A549 (cell line): ENCODE data around the gene CA11. TPM values are rescaled to one million over a fixed set of nuclear protein-coding genes. Genes with fewer than 3 reads are reported as not detected.
A peak's percentile ranks its signal among the peaks of the same experiment; 100 is the strongest.

Experiments
- ATAC-seq, 2 experiments: fragments of 200-7000 bp in 1 of 2; fragments of >200 bp in 1 of 2; cut with Nextera tagmentation in 1 of 2; cut with Tn5 transposase in 1 of 2; 3 replicates each; pipeline versions ENCODE4 v1.8.0 to v1.9.1; 2018 to 2020; ENCODE audit warnings: mild to moderate bottlenecking in 1 of 2, moderate library complexity in 1 of 2
- CTCF ChIA-PET: fragments of 300-600 bp; sonication (Branson Sonifier 250); formaldehyde crosslinking; extraction: SDS; loops from one replicate; lab custom pipeline; 2021; ENCODE audit warnings: antibody characterized with exemption, inconsistent platforms; lab: Yijun Ruan, JAX
- POLR2A ChIA-PET: fragments of 350-600 bp; formaldehyde crosslinking; extraction: SDS; loops from one replicate; lab custom pipeline; 2021; ENCODE audit warnings: antibody characterized with exemption, inconsistent platforms; lab: Yijun Ruan, JAX
- DNase-seq, 2 experiments: peaks; one replicate each; pipeline versions ENCODE4 v3.0.0 to v3.0.0-alpha.2; 2011 to 2016; ENCODE audit warnings: low read depth in 1 of 2, low spot score in 1 of 2
- FAIRE-seq: peaks from 2 replicates; lab custom pipeline; 2011; peaks lifted over from hg19 to GRCh38; lab: Jason Lieb, UNC
- H3K27ac ChIP-seq, 2 experiments: fragments of >200 bp; sonication (Bioruptor Twin); formaldehyde crosslinking; 3 replicates each; pipeline ENCODE4 v1.5.1; 2016 to 2017
- H3K4me1 ChIP-seq: fragments of >200 bp; sonication (Bioruptor Twin); formaldehyde crosslinking; 3 replicates; pipeline ENCODE4 v1.6.1; 2016
- H3K4me2 ChIP-seq: fragments of >200 bp; sonication (Bioruptor Twin); formaldehyde crosslinking; 3 replicates; pipeline ENCODE4 v1.6.1; 2016
- H3K4me3 ChIP-seq: fragments of >200 bp; sonication (Bioruptor Twin); formaldehyde crosslinking; 3 replicates; pipeline ENCODE4 v1.5.1; 2016
- H3K9me3 ChIP-seq: fragments of >200 bp; sonication (Bioruptor Twin); formaldehyde crosslinking; 3 replicates; pipeline ENCODE4 v1.6.1; 2016
- CBX2 ChIP-seq: fragments of 200-600 bp; sonication (generic); IDR thresholded peaks from 2 replicates; pipeline ENCODE4 v1.6.1; 2016; ENCODE audit warnings: low read depth, mild to moderate bottlenecking, borderline replicate concordance
- CBX8 ChIP-seq: fragments of 200-600 bp; sonication (generic); IDR thresholded peaks from 2 replicates; pipeline ENCODE4 v1.6.1; 2016
- JUN ChIP-seq, 2 experiments: fragments of >200 bp; sonication (Bioruptor Twin); formaldehyde crosslinking; IDR thresholded peaks; 2 replicates in 1 of 2; 3 replicates in 1 of 2; pipeline ENCODE4 v1.6.1; 2016 to 2017
- MAX ChIP-seq: IDR thresholded peaks from 2 replicates; pipeline ENCODE4 v1.6.1; 2012
- NR3C1 ChIP-seq: fragments of >200 bp; sonication (Bioruptor Twin); formaldehyde crosslinking; IDR thresholded peaks from 3 replicates; pipeline ENCODE4 v1.6.1; 2017
- PHF8 ChIP-seq: fragments of 200-600 bp; sonication (generic); IDR thresholded peaks from 2 replicates; pipeline ENCODE4 v1.6.1; 2016; ENCODE audit warnings: low read depth, mild to moderate bottlenecking, antibody characterized with exemption, moderate library complexity, borderline replicate concordance
- POLR2A ChIP-seq: IDR thresholded peaks from 2 replicates; pipeline ENCODE4 v1.6.1; 2012; ENCODE audit warnings: mild to moderate bottlenecking, low read length
- RAD21 ChIP-seq, 2 experiments: fragments of >200 bp in 1 of 2; sonication (Bioruptor Twin) in 1 of 2; formaldehyde crosslinking in 1 of 2; IDR thresholded peaks in 1 of 2; conservative IDR thresholded peaks in 1 of 2; 2 replicates in 1 of 2; 3 replicates in 1 of 2; pipeline ENCODE4 v1.6.1; 2012 to 2018; ENCODE audit warnings: inconsistent platforms in 1 of 2
- ZNF302 ChIP-seq: fragments of 250-450 bp; sonication (Bioruptor Pico); IDR thresholded peaks from 2 replicates; pipeline ENCODE4 v1.9.0; 2021; ENCODE audit warnings: inconsistent platforms, mild to moderate bottlenecking, moderate library complexity
- whole genome bisulfite sequencing: methylation state at CpG from one replicate; pipeline ENCODE4 v1.1.6; 2017; ENCODE audit errors: missing lambda C conversion rate; 5-methylcytosine and 5-hydroxymethylcytosine counted together
- polyA plus RNA-seq, 4 experiments: library from polyadenylated mRNA; depleted of rRNA in 3 of 4; stranded (reverse); fragments of >200 nt; fragmentation: RNase III in 1 of 4; extraction: RNeasy Plus Mini Kit Qiagen cat#74134 plus additional on column Dnase treatment in 1 of 4; gene quantifications; 2 replicates in 3 of 4; 3 replicates in 1 of 4; pipeline ENCODE4 v1.2.3, GENCODE V29; 2011 to 2017
- TF ChIP-seq, protein P1 (sequence below): fragments of 450-650 bp; IDR thresholded peaks from 2 replicates; pipeline ENCODE4 v1.6.1; 2014; ENCODE audit warnings: antibody characterized with exemption
- TF ChIP-seq, protein P2 (sequence below): fragments of >200 bp; sonication (Bioruptor Twin); formaldehyde crosslinking; IDR thresholded peaks from 2 replicates; pipeline ENCODE4 v1.6.1; 2016
- TF ChIP-seq, protein P3 (sequence below): fragments of >200 bp; sonication (Bioruptor Twin); formaldehyde crosslinking; IDR thresholded peaks from 3 replicates; pipeline ENCODE4 v1.6.1; 2016

The CA11 gene
- polyA plus RNA-seq, 2 of the 4 experiments (the other 2 are of a cell fraction): 9.8 to 21.0 TPM

DNA sequence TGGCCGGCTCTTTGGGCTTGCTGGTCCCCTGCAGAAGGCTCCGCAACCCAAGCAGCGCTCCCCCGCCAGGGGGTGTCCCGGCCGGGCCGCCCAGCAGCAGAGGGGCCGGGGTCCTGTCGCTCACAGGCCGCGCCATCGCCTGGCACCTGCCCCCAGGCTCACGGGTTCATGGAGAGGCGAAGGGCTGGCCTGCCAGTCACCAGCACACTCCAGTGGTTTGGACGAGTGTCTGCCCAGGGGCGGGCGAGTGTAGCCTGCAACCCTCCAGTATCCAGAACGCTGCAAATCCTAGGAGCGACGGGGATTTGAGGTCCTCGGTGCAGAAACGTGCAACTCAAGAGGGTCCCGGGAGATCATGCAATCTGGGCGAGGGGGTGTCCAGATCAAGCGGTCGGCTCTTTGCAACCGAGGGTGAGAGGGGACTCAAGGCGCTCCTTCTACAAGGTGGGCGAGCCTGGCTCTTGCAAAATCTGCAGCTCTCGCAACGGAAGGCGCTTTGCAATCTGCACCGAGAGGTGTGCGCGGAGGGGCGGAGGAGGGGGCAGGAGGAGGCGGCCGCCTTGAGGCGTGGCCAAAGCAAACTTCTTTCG is 9.0 kb downstream of the CA11 start, which contains the start of gene DBP (continued):
- TF ChIP-seq NR3C1: no peak
- TF ChIP-seq, all 56 proteins: peak for 3

- H3K9me3 ChIP-seq: no peaks in the 10 kb centered on the region
- H3K4me1 ChIP-seq: peaks cover 55% of the 10 kb centered on the region
- H3K4me2 ChIP-seq: peak overlapping the region; percentile 100
- TF ChIP-seq RAD21 (conservative IDR thresholded peaks at IDR 0.05 in 1 of 2, IDR thresholded peaks at IDR 0.05 in 1 of 2) (no peak), PHF8 (peak; percentile 6; the same call in 1 of the 2 replicates), CBX8 (no peak), MAX (0 out of 2 replicates have a peak, but pooled peaks have one; percentile 2), ZNF302 (no peak), JUN (IDR thresholded peaks at IDR 0.05) (no peak), CBX2 (no peak), NR3C1 (no peak)
- TF ChIP-seq, protein P1, sequence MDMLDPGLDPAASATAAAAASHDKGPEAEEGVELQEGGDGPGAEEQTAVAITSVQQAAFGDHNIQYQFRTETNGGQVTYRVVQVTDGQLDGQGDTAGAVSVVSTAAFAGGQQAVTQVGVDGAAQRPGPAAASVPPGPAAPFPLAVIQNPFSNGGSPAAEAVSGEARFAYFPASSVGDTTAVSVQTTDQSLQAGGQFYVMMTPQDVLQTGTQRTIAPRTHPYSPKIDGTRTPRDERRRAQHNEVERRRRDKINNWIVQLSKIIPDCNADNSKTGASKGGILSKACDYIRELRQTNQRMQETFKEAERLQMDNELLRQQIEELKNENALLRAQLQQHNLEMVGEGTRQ: no peak
- TF ChIP-seq, all 56 proteins: peak for 2
- no peak for ATAC-seq
- 13% methylated on average over 34 of the region's 35 CpGs for WGBS
- FAIRE-seq: no peak
- Histone ChIP-seq H3K27ac (peak overlapping the region; percentile 86 to 92), H3K4me3 (peak overlapping the region; percentile 71)
- POLR2A ChIA-PET: interaction anchor here (1.3 to 1.4 kb wide), 2 partner anchors 8 to 17 kb away, joined by 3 to 5 read pairs; partner anchors contain the start of genes RPL18 and SPHK2
- no peak for DNase-seq
- CTCF ChIA-PET: interaction anchor here (0.8 kb wide), 1 partner anchor 12 kb away, joined by 3 read pairs; no protein-coding TSS in a partner anchor
Observed at GRCh38 chr19:48635966-48636858, 9.8 kb downstream of the CA11 start.

- CTCF ChIA-PET: interaction anchor here (1.6 kb wide), 1 partner anchor 51 kb away, joined by 3 read pairs; no protein-coding TSS in a partner anchor
- peak; percentile 5 to 13 for ATAC-seq
- H3K27ac ChIP-seq: peak overlapping the region; percentile 86 to 92
Observed at GRCh38 chr19:48635263-48635965, 10.6 kb downstream of the CA11 start.

More at GRCh38 chr19:48635263-48635965, 10.6 kb downstream of the CA11 start:
- H3K4me1 ChIP-seq: peaks cover 55% of the 10 kb centered on the region
- POLR2A ChIA-PET: interaction anchor here (1.4 to 1.5 kb wide), 3 partner anchors 10 to 16 kb away, joined by 8 to 18 read pairs (median 9); partner anchors contain the start of genes CA11, RPL18 and SPHK2
- H3K4me2 ChIP-seq: peak overlapping the region; percentile 100
- no peak for FAIRE-seq
- TF ChIP-seq, protein P2, sequence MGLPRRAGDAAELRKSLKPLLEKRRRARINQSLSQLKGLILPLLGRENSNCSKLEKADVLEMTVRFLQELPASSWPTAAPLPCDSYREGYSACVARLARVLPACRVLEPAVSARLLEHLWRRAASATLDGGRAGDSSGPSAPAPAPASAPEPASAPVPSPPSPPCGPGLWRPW: no peak
- TF ChIP-seq PHF8 (peak; percentile 41; the same call in 1 of the 2 replicates), POLR2A (peak; percentile 32), MAX (0 out of 2 replicates have a peak, but pooled peaks have one; percentile 30)
- TF ChIP-seq, protein P3, sequence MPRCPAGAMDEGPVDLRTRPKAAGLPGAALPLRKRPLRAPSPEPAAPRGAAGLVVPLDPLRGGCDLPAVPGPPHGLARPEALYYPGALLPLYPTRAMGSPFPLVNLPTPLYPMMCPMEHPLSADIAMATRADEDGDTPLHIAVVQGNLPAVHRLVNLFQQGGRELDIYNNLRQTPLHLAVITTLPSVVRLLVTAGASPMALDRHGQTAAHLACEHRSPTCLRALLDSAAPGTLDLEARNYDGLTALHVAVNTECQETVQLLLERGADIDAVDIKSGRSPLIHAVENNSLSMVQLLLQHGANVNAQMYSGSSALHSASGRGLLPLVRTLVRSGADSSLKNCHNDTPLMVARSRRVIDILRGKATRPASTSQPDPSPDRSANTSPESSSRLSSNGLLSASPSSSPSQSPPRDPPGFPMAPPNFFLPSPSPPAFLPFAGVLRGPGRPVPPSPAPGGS: 0 out of 3 replicates have a peak, but pooled peaks have one; percentile 29
- TF ChIP-seq, all 56 proteins: peak for 4
- 6% methylated on average over 9 of the region's 67 CpGs for WGBS
- Histone ChIP-seq H3K9me3 (no peaks in the 10 kb centered on the region), H3K4me3 (peak overlapping the region; percentile 71)
- DNase-seq: peak; percentile 73 to 74
